Tibial artery (tissue), 4 donors: ENCODE results near the gene WDR86.

Experiments used
- DNase-seq, 2 donors: peaks; one replicate each; pipeline ENCODE4 v3.0.0-alpha.2; 2019
- H3K27ac ChIP-seq, 2 donors: fragments of 200-600 bp; sonication (generic) in 1 of 2; 1 replicate in 1 of 2; 2 replicates in 1 of 2; pipeline ENCODE4 v1.5.1; 2018 to 2019; ENCODE audit warnings: mild to moderate bottlenecking in 1 of 2
- H3K27me3 ChIP-seq, 2 donors: fragments of 200-600 bp; sonication (generic) in 1 of 2; one replicate each; pipeline versions ENCODE4 v1.5.1 to v1.6.0; 2016 to 2019
- H3K36me3 ChIP-seq, 3 donors: fragments of 200-600 bp; sonication (generic) in 2 of 3; one replicate each; pipeline ENCODE4 v1.5.1; 2016 to 2019; ENCODE audit warnings: mild to moderate bottlenecking in 2 of 3
- H3K4me1 ChIP-seq, 4 donors: fragments of 200-600 bp; sonication (generic) in 2 of 4; 1 replicate in 3 of 4; 2 replicates in 1 of 4; pipeline ENCODE4 v1.5.1; 2016 to 2019
- H3K4me3 ChIP-seq, 2 donors: fragments of 200-600 bp; sonication (generic) in 1 of 2; 1 replicate in 1 of 2; 2 replicates in 1 of 2; pipeline ENCODE4 v1.5.1; 2018 to 2019; ENCODE audit warnings: mild to moderate bottlenecking in 2 of 2
- H3K9me3 ChIP-seq, 3 donors: fragments of 200-600 bp; sonication (generic) in 1 of 3; one replicate each; pipeline ENCODE4 v1.5.1; 2016 to 2019
- intact Hi-C: fragments of 100-400 bp; cut with DNase I; formaldehyde crosslinking; loops from one replicate; pipeline ENCODE4 v1.15.0; 2023; ENCODE audit warnings: low total_unique reads
- TF ChIP-seq, protein P1 (sequence below), 2 experiments: fragments of 200-600 bp in 1 of 2; fragments of 450-650 bp in 1 of 2; IDR thresholded peaks; one replicate each; pipeline ENCODE4 v1.5.1; 2017 to 2019; ENCODE audit warnings: antibody characterized with exemption in 2 of 2, mild to moderate bottlenecking in 1 of 2, moderate library complexity in 1 of 2

Gene WDR86

DNA sequence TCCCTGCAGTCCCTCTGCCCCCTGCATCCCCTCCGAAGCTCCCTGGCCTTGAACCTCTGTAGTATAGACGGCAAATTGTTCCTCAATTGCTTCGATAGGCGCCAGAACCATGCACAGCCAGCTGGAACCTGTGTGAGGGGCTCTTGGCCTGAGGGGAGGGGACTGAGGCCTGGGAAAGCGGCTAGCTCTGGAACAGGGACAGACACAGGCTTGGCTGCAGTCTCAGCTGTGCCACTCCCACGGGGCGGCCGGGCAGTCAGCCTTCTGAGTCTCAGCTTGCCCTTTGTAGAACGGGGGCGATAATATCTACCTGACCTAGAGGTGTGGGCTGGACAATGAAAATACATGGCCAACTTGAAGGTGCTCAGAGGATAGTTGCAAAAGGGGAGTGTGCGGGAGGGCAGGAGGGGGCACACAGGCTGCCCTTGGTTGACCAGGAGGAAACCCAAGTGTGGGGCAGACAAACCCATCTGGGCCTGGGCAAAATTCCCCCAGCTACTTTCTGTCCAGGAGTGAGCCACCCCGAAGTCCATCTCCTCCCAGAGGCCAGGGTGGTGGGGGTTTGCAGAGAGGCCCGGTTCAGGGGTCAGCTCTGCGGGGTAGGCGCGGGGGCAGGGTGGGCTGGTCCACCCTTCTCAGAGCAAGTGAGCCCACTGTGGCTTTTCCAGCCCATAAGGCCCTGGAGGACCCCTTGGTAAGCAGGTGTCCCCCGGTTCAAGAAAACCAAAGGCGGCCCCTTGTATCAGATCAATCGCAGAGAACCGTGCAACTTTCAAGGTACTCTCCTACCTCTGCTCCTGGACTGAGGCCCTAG is 25.5 kb upstream of the WDR86 start:
- Histone ChIP-seq H3K36me3 (no peaks in the 10 kb centered on the region), H3K4me3 (no peak overlapping the region), H3K9me3 (no peaks in the 10 kb centered on the region), H3K27ac (peak overlapping the region; percentile 79 to 88), H3K4me1 (peaks cover 0 to 56% (median 41%) of the 10 kb centered on the region in 4 donors), H3K27me3 (no peaks in the 10 kb centered on the region)
- TF ChIP-seq, protein P1, sequence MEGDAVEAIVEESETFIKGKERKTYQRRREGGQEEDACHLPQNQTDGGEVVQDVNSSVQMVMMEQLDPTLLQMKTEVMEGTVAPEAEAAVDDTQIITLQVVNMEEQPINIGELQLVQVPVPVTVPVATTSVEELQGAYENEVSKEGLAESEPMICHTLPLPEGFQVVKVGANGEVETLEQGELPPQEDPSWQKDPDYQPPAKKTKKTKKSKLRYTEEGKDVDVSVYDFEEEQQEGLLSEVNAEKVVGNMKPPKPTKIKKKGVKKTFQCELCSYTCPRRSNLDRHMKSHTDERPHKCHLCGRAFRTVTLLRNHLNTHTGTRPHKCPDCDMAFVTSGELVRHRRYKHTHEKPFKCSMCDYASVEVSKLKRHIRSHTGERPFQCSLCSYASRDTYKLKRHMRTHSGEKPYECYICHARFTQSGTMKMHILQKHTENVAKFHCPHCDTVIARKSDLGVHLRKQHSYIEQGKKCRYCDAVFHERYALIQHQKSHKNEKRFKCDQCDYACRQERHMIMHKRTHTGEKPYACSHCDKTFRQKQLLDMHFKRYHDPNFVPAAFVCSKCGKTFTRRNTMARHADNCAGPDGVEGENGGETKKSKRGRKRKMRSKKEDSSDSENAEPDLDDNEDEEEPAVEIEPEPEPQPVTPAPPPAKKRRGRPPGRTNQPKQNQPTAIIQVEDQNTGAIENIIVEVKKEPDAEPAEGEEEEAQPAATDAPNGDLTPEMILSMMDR (IDR thresholded peaks at IDR 0.05) = no peak
- peak in 1 of 2 donors; percentile 73 for DNase-seq
- intact Hi-C loops = no loop called here

DNA sequence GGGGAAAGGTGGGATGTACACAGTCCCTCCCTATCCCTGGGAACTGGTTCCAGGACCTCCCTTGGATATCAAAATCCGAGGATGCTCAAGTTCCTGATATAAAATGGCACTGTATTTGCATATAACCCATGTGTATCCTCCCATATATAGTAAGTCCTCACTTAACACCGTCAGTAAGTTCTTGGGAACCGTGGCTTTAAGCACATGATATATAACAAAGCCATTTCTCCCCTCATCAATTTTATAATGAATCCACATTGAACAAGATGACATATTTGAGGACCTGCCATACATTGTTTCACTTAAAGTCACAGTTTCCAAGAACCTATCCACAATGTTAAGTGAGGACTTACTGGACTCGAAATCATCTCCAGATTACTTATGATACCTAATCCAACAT is 24.7 kb upstream of the WDR86 start:
- intact Hi-C loops = no loop called here
- TF ChIP-seq, protein P1 (IDR thresholded peaks at IDR 0.05) = no peak
- DNase-seq = no peak
- Histone ChIP-seq H3K4me1 (peaks cover 0 to 56% (median 40%) of the 10 kb centered on the region in 4 donors), H3K36me3 (no peaks in the 10 kb centered on the region), H3K9me3 (no peaks in the 10 kb centered on the region), H3K27me3 (no peaks in the 10 kb centered on the region), H3K4me3 (no peak overlapping the region), H3K27ac (peak overlapping the region; percentile 79 to 88)

DNA sequence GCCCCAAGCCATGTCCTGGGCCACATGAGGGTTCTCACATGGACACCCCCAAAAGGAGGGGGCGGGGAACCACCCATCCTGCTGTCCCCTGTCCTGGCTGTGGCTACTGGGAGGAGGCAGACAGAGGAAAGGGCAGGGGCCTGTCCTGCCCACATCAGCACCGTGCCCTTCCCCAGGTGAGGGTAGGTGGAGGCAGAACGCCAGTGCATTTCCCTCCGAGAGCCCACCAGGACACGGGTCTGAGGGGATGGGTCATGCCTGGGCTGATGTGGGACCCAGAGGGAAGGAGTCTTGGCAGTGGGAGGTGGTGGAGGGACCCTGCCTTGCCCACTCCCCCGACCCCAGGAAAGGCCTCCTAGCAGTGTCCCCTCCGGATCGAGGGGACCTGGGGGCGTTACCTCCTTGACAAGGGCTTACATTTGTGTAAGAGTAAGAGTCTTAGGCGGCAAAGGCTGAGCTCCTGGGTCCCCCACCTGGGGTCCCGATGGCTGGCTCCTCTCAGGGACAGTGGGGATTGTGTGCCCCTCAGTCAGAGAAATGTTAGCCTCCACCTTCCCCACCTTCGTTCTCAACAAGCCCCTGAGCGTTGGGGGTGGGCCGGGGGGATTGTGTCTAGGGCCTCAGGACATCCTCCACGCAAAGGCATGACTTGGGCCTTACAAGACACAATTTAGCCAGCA is 24.0 kb upstream of the WDR86 start:
- intact Hi-C loops = no loop called here
- Histone ChIP-seq H3K27ac (no peak overlapping the region), H3K36me3 (no peaks in the 10 kb centered on the region), H3K9me3 (no peaks in the 10 kb centered on the region), H3K4me1 (peaks cover 0 to 61% (median 46%) of the 10 kb centered on the region in 4 donors), H3K27me3 (no peaks in the 10 kb centered on the region), H3K4me3 (no peak overlapping the region)
- no peak for DNase-seq
- TF ChIP-seq, protein P1 (IDR thresholded peaks at IDR 0.05) = no peak

DNA sequence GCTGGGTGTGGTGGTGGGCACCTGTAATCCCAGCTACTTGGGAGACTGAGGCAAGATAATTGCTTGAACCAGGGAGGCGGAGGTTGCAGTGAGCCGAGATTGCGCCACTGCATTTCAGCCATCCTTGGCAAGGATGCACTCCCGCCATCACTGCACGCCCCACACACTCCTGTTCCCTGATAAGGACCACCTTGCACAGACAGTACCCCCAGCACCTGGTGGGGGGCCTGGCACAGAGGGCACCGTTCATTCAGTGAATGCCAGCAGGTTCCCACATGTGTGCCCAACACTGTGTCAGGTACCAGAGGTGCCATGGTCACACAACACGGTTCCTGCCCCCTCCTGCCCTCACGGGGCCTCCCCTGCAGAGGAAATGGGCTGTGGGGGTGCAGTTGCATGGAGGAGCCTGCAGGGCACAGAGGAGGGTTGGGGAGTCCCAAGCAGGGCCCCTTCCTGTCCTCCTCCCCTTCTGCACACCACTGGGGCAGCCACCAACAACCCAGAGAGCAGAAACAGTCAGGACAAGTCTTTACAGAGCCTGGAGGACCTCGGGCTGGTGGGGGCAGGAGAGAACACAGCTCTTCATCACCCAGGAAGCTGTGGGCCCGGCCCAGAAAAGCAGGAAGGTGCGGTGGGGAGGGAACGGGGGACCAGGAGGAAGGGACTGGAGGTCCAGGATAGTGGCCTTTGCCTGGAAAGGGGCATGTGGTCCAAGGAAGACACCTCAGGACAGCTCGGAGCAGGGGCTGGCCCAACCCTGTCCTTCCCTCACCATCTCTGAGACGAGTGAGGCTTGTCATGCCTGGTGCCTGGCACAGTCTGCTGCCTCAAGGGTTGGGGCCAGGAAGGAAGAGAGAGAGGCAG is 23.1 kb upstream of the WDR86 start:
- Histone ChIP-seq H3K27me3 (no peaks in the 10 kb centered on the region), H3K36me3 (no peaks in the 10 kb centered on the region), H3K9me3 (no peaks in the 10 kb centered on the region), H3K4me1 (peaks cover 0 to 62% (median 53%) of the 10 kb centered on the region in 4 donors), H3K4me3 (no peak overlapping the region), H3K27ac (no peak overlapping the region)
- TF ChIP-seq, protein P1 (IDR thresholded peaks at IDR 0.05) = no peak
- no peak for DNase-seq
- intact Hi-C loops = no loop called here

DNA sequence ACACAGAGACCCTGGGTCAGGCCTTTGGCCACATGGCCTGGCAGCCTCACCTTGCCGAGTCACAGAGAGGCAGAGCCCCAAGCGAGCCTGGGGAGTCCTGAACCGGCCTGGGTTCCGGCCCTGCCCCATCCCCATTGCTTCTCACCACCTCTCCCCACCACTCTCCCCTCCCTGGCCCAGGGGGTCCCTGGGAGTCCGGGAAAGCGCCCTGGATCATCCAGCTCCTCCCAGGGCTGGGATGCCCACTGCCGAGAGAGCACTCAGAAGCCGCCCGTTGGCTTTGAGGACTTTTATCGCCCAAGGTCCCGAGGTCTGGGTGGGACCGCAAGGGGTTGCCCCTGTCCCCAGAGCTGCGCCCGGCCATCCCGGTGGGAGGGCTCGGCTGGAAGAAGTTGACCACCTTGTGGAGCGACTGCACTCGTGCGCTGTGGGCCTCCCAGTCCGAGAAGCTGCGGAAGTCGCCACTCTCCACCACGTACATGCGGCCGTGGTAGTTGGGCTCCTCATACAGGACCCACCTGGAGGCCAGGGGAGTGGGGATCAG is 22.0 kb upstream of the WDR86 start:
- intact Hi-C loops = no loop called here
- no peak for DNase-seq
- H3K4me1 ChIP-seq = peaks cover 0 to 62% (median 53%) of the 10 kb centered on the region in 4 donors

More for the DNA sequence above, 22.0 kb upstream of the WDR86 start:
- Histone ChIP-seq H3K9me3 (no peaks in the 10 kb centered on the region), H3K36me3 (no peaks in the 10 kb centered on the region), H3K27ac (no peak overlapping the region), H3K27me3 (no peaks in the 10 kb centered on the region), H3K4me3 (no peak overlapping the region)
- TF ChIP-seq, protein P1 (IDR thresholded peaks at IDR 0.05) = no peak
